Liver (tissue), 9 donors: Measurements from ENCODE around the gene NPTN. TPM values are rescaled to one million over a fixed set of nuclear protein-coding genes. Genes with fewer than 3 reads are reported as not detected.

ENCODE experiments used
- DNase-seq: peaks from one replicate; pipeline ENCODE4 v3.0.0-alpha.2; 2017; ENCODE audit warnings: low spot score
- H3K27ac ChIP-seq, 2 donors: one replicate each; pipeline ENCODE4 v1.7.0; 2013; ENCODE audit warnings: inconsistent platforms in 2 of 2, low read length in 2 of 2, control low read depth in 1 of 2, low read depth in 1 of 2, mild to moderate bottlenecking in 1 of 2
- H3K27me3 ChIP-seq, 4 donors: one replicate each; pipeline versions ENCODE4 v1.6.1 to v1.7.0; 2013; ENCODE audit warnings: low read length in 3 of 4, inconsistent platforms in 1 of 4, mild to moderate bottlenecking in 1 of 4, moderate library complexity in 1 of 4; ENCODE audit not compliant: control insufficient read depth in 4 of 4, insufficient read depth in 4 of 4
- H3K36me3 ChIP-seq, 4 donors: one replicate each; pipeline versions ENCODE4 v1.6.1 to v1.7.0; 2013; ENCODE audit warnings: low read length in 3 of 4, mild to moderate bottlenecking in 3 of 4, low read depth in 1 of 4, moderate library complexity in 1 of 4; ENCODE audit not compliant: control insufficient read depth in 4 of 4, insufficient read depth in 3 of 4
- H3K4me1 ChIP-seq, 4 donors: one replicate each; pipeline versions ENCODE4 v1.6.1 to v1.7.0; 2013; ENCODE audit warnings: low read length in 3 of 4, mild to moderate bottlenecking in 3 of 4, moderate library complexity in 1 of 4; ENCODE audit not compliant: control insufficient read depth in 4 of 4, insufficient read depth in 4 of 4
- H3K4me3 ChIP-seq, 3 donors: one replicate each; pipeline versions ENCODE4 v1.6.1 to v1.7.0; 2013; ENCODE audit warnings: low read length in 3 of 3, control low read depth in 1 of 3, low read depth in 1 of 3, mild to moderate bottlenecking in 1 of 3
- H3K9ac ChIP-seq, 2 donors: one replicate each; pipeline ENCODE4 v1.7.0; 2013; ENCODE audit warnings: low read length in 2 of 2, mild to moderate bottlenecking in 2 of 2, moderate library complexity in 2 of 2, control low read depth in 1 of 2, low read depth in 1 of 2
- H3K9me3 ChIP-seq, 4 donors: one replicate each; pipeline versions ENCODE4 v1.6.1 to v1.7.0; 2013; ENCODE audit warnings: low read length in 3 of 4; ENCODE audit not compliant: control insufficient read depth in 4 of 4
- ATF3 ChIP-seq: IDR thresholded peaks from 2 replicates; pipeline ENCODE4 v1.6.1; 2016; ENCODE audit warnings: antibody characterized with exemption
- EGR1 ChIP-seq, 2 donors: IDR thresholded peaks; 2 replicates each; pipeline ENCODE4 v1.6.1; 2016 to 2018; ENCODE audit warnings: antibody characterized with exemption in 2 of 2, low read depth in 2 of 2
- GABPA ChIP-seq, 2 donors: IDR thresholded peaks in 1 of 2; conservative IDR thresholded peaks in 1 of 2; 2 replicates each; pipeline ENCODE4 v1.6.1; 2016; ENCODE audit warnings: antibody characterized with exemption in 2 of 2, mild to moderate bottlenecking in 1 of 2, moderate library complexity in 1 of 2
- HNF4A ChIP-seq, 2 donors: conservative IDR thresholded peaks; 2 replicates each; pipeline ENCODE4 v1.6.1; 2016; ENCODE audit warnings: antibody characterized with exemption in 2 of 2, mild to moderate bottlenecking in 2 of 2
- HNF4G ChIP-seq: IDR thresholded peaks from 2 replicates; pipeline ENCODE4 v1.6.1; 2016; ENCODE audit warnings: antibody characterized with exemption
- RAD21 ChIP-seq, 2 donors: IDR thresholded peaks; 2 replicates each; pipeline ENCODE4 v1.6.1; 2016; ENCODE audit warnings: antibody characterized with exemption in 2 of 2, mild to moderate bottlenecking in 2 of 2
- RXRA ChIP-seq, 2 donors: IDR thresholded peaks; 2 replicates each; pipeline ENCODE4 v1.6.1; 2017 to 2018; ENCODE audit warnings: antibody characterized with exemption in 2 of 2, mild to moderate bottlenecking in 1 of 2
- SP1 ChIP-seq: IDR thresholded peaks from 2 replicates; pipeline ENCODE4 v1.6.1; 2018; ENCODE audit warnings: antibody characterized with exemption, mild to moderate bottlenecking
- YY1 ChIP-seq: IDR thresholded peaks from 2 replicates; pipeline ENCODE4 v1.6.1; 2016; ENCODE audit warnings: antibody characterized with exemption, mild to moderate bottlenecking
- WGBS: extraction: QIAGEN DNeasy Blood & Tissue Kit; methylation state at CpG from one replicate; pipeline ENCODE4 v1.1.7; 2013; 5-methylcytosine and 5-hydroxymethylcytosine counted together
- polyA plus RNA-seq, 2 donors: library from polyadenylated mRNA; stranded (reverse) in 1 of 2; unstranded in 1 of 2; fragments of 200-250 nt in 1 of 2; fragments of >200 nt in 1 of 2; fragmentation: Nextera tagmentation in 1 of 2; extraction: Ambion mirVana in 1 of 2; gene quantifications; one replicate each; pipeline versions ENCODE4 v1.2.1 to v1.2.3, GENCODE V29; 2013 to 2015
- total RNA-seq, 2 donors: library from RNA; depleted of rRNA; stranded (reverse); fragments of >200 nt; gene quantifications; one replicate each; pipeline ENCODE4 v1.2.3, GENCODE V29; 2014
- donor health status: healthy.
- donor health status: healthy.
- donor health status: healthy.
- donor health status: healthy.
- donor health status: healthy.

NPTN gene
- total and polyA plus RNA-seq, 4 donors, result 16.8 to 42.4 (median 33.9) TPM

GRCh38 chr15:73527598-73527997, 105.6 kb downstream of the NPTN start:
- H3K9me3 ChIP-seq, result no peaks in the 10 kb centered on the region
- H3K4me3 ChIP-seq, result no peak overlapping the region
- H3K9ac ChIP-seq, result no peak overlapping the region
- no peaks in the 10 kb centered on the region for H3K36me3 ChIP-seq
- H3K27ac ChIP-seq, result no peak overlapping the region
- H3K27me3 ChIP-seq, result no peaks in the 10 kb centered on the region
- DNase-seq, result no peak
- 88% methylated on average over 2 of the region's 2 CpGs for WGBS
- H3K4me1 ChIP-seq, result no peaks in the 10 kb centered on the region
- TF ChIP-seq HNF4G, result no peak

- H3K4me3 ChIP-seq, result no peak overlapping the region
- 92% methylated on average over 1 of the region's 1 CpG for WGBS
- no peak overlapping the region for H3K9ac ChIP-seq
- no peak for DNase-seq
- H3K27ac ChIP-seq, result no peak overlapping the region
- H3K4me1 ChIP-seq, result no peaks in the 10 kb centered on the region
- no peaks in the 10 kb centered on the region for H3K36me3 ChIP-seq
- H3K9me3 ChIP-seq, result no peaks in the 10 kb centered on the region
- no peaks in the 10 kb centered on the region for H3K27me3 ChIP-seq
- peak; percentile 30 to 62 for TF ChIP-seq HNF4A (conservative IDR thresholded peaks at IDR 0.05)
- TF ChIP-seq YY1, result no peak
Observed at GRCh38 chr15:73524919-73525318, 108.3 kb downstream of the NPTN start.

GRCh38 chr15:73522011-73522410, 111.2 kb downstream of the NPTN start:
- Histone ChIP-seq H3K4me3 (no peak overlapping the region), H3K27me3 (no peaks in the 10 kb centered on the region), H3K27ac (no peak overlapping the region), H3K9ac (no peak overlapping the region), H3K4me1 (no peaks in the 10 kb centered on the region), H3K9me3 (no peaks in the 10 kb centered on the region), H3K36me3 (no peaks in the 10 kb centered on the region)
- no peak for TF ChIP-seq RAD21 (IDR thresholded peaks at IDR 0.05)
- no peak for DNase-seq
- WGBS, result 94% methylated on average over 1 of the region's 1 CpG

DNA sequence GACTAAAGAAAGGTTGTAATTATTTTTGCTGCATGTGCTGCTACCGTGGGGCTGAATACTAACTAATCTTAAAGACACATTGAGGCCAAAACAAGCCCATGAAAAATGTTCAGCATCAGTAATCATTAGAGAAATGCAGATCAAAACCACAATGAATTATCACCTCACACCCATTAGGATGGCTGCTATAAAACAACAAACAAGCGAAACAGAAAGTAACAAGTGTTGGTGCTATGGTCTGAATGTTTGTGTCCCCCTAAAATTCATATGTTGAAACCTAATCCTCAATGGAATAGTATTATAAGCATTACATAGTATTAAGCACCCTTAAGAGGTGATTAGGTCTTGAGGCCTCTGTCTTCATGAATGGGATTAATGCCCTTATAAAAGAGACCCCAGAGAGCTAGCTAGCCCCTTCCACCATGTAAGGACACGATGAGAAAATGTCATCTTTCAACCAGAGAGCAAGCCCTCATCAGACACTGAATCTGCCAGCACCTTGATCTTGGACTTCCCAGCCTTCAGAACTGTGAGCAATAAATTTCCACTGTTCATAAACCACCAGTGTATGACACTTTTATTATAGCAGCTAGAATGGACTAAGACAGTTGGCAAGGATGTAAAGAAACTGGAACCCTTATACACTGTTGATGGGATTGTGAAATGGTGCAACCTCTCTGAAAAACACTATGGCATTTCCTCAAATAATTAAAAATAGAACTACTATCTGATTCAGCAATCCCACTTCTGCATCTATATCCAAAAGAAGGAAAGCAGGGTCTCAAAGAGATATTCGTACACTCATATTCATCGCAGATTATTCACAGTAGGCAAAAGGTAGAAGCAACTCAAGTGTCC, 114.1 kb downstream of the NPTN start:
- no peaks in the 10 kb centered on the region for H3K27me3 ChIP-seq
- 86% methylated on average over 5 of the region's 5 CpGs for WGBS
- no peak overlapping the region for H3K4me3 ChIP-seq
- DNase-seq, result no peak
- no peaks in the 10 kb centered on the region for H3K9me3 ChIP-seq
- no peak overlapping the region for H3K27ac ChIP-seq
- H3K36me3 ChIP-seq, result no peaks in the 10 kb centered on the region
- TF ChIP-seq RXRA (IDR thresholded peaks at IDR 0.05) (no peak), ATF3 (no peak), EGR1 (IDR thresholded peaks at IDR 0.05; ENCODE audit: low read depth in 2 of 2) (no peak), SP1 (no peak), RAD21 (IDR thresholded peaks at IDR 0.05) (no peak), GABPA (IDR thresholded peaks at IDR 0.05 in 1 of 2, conservative IDR thresholded peaks at IDR 0.05 in 1 of 2) (no peak), HNF4G (no peak)
- no peak overlapping the region for H3K9ac ChIP-seq
- H3K4me1 ChIP-seq, result no peaks in the 10 kb centered on the region
